GM21423 (cell line): Measurements from ENCODE around the gene TMA7.
A peak's percentile ranks its signal among the peaks of the same experiment; 100 is the strongest.

Source experiments
- ATAC-seq: cut with Tn5 transposase; IDR thresholded peaks from one replicate; pipeline ENCODE4 v1.9.1; 2021; ENCODE audit warnings: mild to moderate bottlenecking, moderate library complexity; ENCODE audit not compliant: unreplicated experiment

The TMA7 gene

DNA sequence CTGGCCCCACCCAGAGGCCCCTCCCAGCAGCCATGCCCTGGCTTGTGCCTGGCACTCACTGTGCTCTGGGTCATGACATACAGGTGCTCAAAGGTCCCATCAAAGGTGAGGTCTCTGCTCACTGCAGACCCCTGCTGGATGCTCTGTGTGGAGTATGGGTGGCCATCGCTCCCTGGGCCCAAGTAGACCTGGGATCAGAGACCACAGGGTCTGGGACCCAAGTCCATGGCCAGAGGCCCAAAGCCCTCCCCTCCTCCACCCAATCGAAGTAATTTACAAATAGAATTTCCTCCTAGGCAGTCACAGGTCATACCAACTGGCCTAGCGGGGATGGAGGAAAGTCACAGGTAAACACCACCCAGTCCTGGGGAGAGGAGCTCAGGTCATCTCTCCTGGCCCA lies 17.8 kb upstream of the TMA7 start:
- no peak for ATAC-seq

GRCh38 chr3:48422681-48423080 lies 17.4 kb upstream of the TMA7 start:
- ATAC-seq = no peak

DNA sequence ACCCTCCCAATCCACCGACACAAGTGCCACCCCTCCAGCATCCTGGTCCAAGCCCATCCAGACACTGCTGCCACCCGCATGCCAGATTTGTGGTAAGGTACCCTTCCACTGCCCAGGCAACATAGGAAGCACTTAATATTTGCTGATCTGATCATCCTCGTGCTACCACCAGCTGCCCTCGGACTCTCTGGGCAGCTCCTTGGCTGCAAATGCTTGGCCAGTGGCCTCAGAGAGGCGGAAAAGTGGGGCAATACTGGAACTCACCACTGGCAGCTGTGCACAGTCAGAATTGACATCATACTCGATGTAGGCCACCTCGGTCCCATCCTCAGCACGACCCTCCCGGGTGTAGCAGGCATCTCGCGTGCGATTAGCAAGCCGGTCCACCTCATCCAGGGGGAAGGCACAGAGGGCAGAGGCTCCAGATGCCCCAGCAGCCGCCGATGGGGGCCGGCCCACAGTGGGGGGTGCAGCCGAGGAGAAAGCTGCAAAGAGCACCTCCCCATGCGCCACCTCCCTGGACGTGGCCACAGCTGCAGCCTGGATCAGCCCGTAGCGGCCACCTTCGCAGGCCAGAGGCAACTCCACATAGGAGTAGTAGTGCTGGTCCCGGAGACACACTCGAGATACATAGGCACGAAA lies 16.7 kb upstream of the TMA7 start:
- no peak for ATAC-seq

DNA sequence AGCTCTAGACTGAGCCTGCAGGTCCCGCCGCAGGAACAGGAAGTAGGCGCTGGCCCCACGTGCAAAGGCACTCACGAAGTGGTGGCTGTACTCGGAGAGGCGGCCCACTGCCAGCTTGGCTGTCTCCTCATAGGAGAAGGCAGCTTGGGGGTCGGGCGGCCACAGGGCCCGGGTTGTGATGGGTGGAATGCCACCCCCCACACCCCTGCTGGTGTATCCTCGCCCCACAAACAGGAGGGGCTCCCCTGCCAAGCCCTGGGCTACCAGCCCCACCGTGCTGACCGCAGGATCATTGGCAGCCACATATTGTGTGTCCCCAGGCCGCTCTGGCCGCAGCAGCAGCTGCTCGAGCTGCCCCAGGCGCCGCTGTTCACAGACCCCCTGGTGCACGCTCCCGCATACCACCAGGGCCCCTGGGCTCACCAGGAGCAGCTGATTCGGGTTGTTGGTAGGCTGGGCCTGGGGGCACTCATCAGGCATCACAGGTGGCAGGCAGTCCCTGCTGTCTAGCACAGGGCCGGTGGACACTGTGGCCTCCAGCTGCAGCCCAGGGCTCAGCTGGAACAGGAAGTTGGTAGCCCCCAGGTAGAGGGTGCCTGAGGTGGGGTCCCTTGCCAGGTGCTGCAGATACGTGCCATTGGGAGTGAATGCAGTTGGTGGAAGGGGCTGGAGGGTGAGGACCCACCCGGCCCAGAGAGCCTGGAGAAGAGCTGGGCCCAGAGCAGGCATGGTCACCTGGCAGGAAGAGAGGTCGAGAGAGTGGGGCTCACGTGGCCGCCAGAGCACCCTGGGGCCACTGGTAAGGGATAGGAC lies 16.0 kb upstream of the TMA7 start:
- no peak for ATAC-seq

DNA sequence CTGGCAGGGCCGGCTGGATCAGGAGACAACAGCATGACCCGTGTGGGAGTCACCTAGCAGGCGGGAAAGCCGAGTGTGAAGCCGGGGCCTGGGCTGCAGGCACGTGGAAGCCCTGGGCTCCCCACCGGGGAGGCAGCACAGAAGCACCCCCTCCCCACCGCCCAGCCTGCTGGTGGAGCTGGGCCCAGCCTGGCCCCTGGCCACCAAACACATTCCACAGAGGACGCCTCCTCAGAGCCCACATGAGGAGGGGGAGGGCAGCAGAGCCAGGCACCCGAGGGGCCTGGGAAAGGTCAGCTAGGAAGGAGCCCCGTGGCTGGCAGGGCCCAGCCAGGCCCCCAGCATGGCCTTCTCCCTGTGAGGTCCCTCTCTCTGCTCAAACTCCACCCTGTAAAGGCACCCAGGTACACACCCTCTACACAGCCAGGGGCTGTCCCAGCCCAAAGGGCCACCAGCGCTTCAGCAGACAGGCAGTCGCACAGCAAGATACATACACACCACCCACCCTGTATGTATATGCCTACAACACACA lies 14.7 kb upstream of the TMA7 start:
- no peak for ATAC-seq

- ATAC-seq = no peak
Observed at GRCh38 chr3:48426401-48426909, 13.6 kb upstream of the TMA7 start.

DNA sequence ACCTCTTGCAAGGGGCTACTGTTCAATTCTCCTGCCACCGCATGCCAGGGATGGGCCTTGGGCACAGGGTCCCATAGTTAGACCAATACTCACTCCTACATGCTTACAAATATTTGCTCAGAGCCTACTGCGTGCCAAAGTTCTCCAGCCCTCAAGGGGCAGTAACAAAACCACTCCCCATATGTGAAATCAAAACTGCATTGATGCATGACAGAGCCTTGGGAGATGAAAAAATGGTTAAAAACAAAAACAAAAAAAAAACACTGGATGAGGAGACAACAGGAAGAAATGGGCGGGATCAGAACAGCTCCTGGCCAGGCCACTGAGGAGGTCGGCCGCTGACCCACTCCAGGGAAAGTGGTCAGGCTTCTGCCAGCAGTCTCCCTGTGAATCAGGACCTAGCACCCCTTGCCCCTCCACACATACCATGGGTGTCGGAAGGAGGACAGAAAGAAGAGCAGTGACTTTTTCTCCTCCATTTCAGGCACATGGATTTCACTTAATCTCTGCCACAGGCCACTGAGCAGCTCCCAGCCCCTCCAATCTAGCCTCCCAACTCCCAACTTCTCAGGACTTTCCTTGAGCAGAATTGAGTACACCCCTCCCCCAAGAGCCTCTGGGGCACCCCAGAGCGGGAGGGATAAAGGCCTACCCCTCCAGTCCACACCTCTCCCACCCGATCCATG lies 13.0 kb upstream of the TMA7 start:
- no peak for ATAC-seq

DNA sequence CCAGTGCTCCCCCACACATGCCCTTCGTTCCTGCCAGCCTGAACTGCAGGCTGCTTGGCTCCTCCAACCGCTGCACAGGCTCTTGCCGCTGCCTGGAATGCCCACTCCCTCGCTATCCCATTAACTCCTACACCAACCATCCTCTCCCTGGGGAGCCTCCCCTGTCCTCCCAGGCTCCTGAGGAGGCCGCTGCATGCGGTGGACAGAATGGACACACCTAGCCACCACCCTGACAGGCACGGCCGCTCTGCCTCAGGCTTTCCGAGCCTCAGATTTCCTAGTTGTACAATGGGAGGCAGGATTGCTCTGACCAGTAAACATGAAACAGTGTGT lies 12.5 kb upstream of the TMA7 start:
- no peak for ATAC-seq

- no peak for ATAC-seq
Observed at GRCh38 chr3:48428088-48428571, 11.9 kb upstream of the TMA7 start.

- peak; percentile 33 for ATAC-seq
Observed at GRCh38 chr3:48428572-48429316, 11.3 kb upstream of the TMA7 start.

DNA sequence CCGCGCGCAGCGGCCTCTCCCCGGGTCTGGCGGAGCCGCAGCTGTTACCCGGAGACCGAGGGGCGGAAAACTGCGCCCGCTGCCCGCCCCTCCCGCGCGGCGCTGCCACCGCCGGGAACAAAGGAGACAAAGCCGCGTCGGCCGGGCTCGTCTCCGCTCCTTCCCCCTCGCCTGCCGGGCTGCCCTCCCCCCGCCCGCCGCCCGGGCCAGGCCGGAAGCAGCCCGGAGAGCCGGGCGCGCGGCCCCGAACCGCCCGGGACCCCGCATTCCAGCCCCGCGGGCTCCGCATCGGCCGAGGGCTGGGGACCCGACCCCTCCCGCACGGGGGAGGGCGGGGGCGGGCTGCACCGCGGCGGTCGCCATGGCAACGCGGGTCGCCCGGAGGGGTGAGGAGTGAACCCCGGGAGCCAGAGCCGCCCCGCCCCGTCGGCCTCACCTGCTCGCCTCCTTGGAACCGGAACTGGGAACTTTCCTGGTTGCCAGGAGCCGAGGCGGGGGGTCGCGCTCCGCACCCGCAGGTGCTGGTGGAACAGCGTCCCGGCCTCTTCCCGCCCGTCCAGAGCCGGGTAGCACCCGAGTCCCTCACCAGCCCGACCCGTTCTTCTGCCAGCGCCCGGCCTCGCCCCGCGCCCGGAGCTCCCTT lies 10.6 kb upstream of the TMA7 start:
- peak; percentile 43 for ATAC-seq

GRCh38 chr3:48429960-48430707 lies 9.9 kb upstream of the TMA7 start, which contains the start of gene PLXNB1:
Gene PLXNB1 (minus strand): TSS chr3:48430086. CDS start chr3:48424611, 5,475 bp downstream.
- peak; percentile 17 for ATAC-seq

DNA sequence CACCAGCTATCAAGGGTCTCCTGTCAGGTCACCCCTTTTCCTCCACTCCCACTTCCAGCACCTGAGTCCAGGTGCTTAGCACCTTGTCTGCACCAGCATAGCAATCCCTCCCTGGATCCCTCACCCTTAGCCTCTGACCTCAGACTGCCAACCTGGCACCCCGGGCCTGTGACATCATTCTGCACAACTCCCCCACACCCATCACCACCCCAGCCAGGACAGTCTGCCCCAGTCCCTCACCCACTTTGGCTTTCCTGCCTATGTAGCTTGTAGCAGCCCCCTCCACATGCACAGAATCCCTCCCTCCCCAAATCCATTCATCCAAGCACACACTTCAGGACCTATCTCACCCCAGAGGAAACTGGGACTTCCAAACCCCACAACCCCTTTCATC lies 9.4 kb upstream of the TMA7 start:
- ATAC-seq = no peak

DNA sequence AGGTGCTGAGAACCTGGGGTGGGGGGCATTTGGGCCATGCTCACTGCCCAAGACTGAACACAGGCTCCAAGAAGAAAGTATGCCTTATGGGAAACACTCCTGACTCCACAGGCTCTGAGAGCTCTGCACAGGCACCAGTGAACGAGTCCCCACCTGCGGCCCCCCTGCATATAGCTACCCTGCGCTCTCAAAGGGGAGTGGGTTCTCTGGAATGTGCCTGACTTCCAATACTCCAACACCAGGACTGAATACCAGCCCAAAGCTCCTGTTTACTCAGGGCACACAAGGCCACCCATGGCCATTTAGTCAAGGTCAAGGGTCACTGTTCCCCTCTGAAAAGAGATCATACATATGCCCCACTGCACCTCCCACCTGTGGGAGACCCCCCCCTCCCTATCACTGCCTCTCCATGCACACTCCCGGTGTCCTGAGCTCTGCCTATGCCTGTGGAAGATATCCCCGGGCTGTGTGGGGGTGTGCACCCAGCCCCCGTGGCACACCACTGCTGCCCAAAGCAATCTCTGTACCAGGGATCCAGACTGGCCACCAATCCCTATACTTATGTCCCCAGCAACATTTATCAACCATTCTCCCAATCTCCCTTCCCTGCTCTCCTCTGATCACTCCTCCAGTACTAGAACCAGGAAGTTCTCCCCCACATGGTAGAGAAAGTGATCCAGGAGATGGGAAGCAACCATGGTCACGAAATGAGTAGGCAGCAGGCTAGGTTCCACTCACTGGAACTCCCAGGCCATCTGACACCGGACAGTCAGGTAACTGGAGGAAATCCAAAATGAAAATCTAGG lies 8.6 kb upstream of the TMA7 start:
- ATAC-seq = no peak

DNA sequence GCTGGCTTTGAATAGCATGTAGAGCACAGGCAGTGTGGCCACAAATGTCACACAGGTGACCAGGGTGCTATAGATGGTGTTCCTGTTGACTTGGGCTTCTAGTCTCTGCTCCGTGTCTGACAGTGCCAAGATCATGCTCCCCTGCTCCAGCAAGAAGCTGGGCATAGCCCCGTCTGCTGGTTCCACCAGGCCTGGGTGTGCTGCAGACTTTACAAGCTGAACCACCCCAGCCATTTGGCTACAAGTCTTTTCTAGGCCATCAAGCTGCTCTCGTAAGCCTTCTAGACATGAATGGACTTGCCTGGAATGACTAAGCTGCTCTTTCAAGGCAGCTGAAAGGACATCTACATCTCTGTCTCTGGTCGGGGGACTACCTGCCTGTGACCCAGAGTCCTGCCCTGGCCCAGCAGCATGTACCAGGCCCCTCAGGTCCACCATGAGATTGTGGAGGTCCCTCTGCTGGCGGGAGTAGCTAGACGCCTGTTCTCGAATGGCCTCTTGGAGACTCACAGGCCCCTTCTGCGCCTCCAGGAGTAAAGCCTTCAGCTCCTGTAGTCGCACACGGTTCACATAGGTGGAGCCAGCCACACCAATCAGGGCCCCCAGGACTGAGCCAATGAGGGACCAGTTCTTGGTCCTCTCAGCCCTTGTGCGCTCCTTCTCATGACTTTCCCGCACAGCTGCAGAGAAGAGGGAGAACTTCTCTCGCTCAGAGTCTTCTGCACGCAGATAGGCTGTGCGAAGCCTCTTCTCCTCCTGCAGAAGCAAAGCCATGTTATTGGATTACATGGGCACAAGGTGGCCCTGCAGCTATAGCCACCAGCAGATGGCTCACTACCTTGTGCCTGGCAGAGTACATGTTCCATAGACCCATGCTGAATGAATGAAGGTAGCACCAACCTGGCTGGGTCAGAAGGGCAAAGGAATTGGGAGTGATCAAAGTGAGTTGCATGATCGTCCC lies 7.4 kb upstream of the TMA7 start:
- no peak for ATAC-seq

GRCh38 chr3:48433472-48434118 lies 6.5 kb upstream of the TMA7 start:
- ATAC-seq = no peak

DNA sequence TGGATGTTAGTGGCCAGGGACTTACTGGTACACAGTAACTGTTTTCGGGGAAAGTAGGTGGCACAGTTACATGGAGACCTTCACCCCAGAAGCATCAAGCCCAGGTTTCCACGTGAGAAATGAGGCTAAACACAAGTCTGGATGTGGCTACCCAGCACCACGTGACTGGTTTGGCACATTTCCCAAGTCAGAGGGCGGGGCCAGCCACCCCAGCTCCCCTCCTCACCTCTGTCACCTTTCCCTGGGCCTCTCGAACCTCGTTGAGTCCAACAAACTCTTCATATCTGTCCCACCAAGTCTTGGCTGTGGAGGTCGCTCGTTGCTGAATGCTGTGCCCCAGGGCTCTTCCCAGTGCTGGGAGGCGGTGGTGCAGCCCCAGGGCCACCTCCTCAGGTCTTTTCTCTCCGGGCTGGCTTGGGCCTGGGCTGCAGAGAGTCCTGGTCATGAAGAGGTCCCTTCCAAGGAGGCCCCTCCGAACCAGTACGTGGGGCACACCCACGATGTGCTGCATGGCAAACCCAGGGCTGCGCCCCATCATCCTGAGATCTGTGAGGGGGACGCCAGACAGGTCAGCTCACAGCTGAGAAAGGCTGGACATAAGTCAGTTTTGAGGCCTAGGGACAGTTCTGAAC lies 5.3 kb upstream of the TMA7 start:
- no peak for ATAC-seq
